Measurements from ENCODE around the gene LTK. TPM values are rescaled to one million over a fixed set of nuclear protein-coding genes. Genes with fewer than 3 reads are reported as not detected.

The LTK gene
- total RNA-seq, 4 donors from 2014 or later, result 0.16 to 0.54 (median 0.19) TPM; not detected in 1

DNA sequence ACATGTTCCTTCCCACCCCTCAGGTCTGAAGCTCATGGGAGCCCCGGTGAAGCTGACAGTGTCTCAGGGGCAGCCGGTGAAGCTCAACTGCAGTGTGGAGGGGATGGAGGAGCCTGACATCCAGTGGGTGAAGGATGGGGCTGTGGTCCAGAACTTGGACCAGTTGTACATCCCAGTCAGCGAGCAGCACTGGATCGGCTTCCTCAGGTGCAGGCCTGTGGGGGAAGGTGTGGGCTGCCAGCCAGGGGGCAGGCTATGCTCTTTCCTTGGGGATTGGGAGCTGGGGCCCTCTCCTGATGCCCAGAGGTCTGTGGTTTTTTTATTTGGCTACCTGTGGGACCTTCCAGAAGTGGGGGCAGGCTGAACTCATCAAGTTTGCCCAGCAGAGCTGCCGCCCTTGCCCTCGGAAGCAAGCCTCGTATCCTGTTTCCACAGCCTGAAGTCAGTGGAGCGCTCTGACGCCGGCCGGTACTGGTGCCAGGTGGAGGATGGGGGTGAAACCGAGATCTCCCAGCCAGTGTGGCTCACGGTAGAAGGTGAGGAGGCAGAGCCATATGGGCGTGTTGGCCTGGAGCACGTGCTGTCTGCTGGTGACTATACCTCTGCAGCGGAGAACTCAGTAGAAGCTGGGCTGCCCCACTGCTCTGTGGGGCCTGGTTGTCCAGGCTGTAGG is 47.6 kb upstream of the LTK start:
- WGBS, 2 donors (ENCODE audit: low coverage in 1 of 2), result no CpG with 5 or more reads among the region's 16 CpGs

DNA sequence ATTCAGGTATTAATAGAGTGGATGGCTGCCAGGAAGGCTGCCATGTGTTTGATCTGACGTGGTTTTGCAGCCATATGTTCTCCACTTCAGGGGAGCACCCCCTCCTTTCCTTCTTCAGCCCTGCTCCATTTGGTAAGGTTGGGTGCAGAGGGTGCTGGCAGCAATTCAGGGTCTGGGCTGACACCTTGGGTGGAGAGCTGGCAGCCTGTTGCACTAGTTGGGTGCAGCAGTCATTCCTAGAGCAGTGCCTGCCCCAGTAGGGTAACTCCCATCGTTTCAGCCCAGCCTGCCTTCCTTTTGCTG is 46.9 kb upstream of the LTK start:
- H3K9me3 ChIP-seq, result no peaks in the 10 kb centered on the region
- H3K4me1 ChIP-seq, result peaks cover 0 to 58% (median 10%) of the 10 kb centered on the region in 3 donors
- peak overlapping the region in 1 of 2 donors; percentile 84 for H3K4me3 ChIP-seq
- no peaks in the 10 kb centered on the region for H3K27me3 ChIP-seq
- TF ChIP-seq, protein P1, sequence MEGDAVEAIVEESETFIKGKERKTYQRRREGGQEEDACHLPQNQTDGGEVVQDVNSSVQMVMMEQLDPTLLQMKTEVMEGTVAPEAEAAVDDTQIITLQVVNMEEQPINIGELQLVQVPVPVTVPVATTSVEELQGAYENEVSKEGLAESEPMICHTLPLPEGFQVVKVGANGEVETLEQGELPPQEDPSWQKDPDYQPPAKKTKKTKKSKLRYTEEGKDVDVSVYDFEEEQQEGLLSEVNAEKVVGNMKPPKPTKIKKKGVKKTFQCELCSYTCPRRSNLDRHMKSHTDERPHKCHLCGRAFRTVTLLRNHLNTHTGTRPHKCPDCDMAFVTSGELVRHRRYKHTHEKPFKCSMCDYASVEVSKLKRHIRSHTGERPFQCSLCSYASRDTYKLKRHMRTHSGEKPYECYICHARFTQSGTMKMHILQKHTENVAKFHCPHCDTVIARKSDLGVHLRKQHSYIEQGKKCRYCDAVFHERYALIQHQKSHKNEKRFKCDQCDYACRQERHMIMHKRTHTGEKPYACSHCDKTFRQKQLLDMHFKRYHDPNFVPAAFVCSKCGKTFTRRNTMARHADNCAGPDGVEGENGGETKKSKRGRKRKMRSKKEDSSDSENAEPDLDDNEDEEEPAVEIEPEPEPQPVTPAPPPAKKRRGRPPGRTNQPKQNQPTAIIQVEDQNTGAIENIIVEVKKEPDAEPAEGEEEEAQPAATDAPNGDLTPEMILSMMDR (IDR thresholded peaks at IDR 0.05), result no peak
- no peak for TF ChIP-seq POLR2A (IDR thresholded peaks at IDR 0.05)
- TF ChIP-seq EP300 (IDR thresholded peaks at IDR 0.05), result no peak
- no peak for TF ChIP-seq POLR2AphosphoS5 (IDR thresholded peaks at IDR 0.05)
- no peak for ATAC-seq
- H3K27ac ChIP-seq, result peak overlapping the region in 1 of 4 donors; percentile 82
- peaks cover 0 to 6% of the 10 kb centered on the region in 2 donors for H3K36me3 ChIP-seq
- 64% methylated on average over 2 of the region's 2 CpGs; no CpG with 5 or more reads in 1 of the 2 donors for WGBS, 2 donors (ENCODE audit: low coverage in 1 of 2)

More for the DNA sequence above, 47.6 kb upstream of the LTK start:
- H3K27ac ChIP-seq, result peak overlapping the region in 3 of 4 donors; percentile 38 to 82 (median 43)
- H3K36me3 ChIP-seq, result peaks cover 0 to 6% of the 10 kb centered on the region in 2 donors
- H3K9me3 ChIP-seq, result no peaks in the 10 kb centered on the region
- TF ChIP-seq POLR2A (IDR thresholded peaks at IDR 0.05) (no peak), EP300 (IDR thresholded peaks at IDR 0.05) (no peak), POLR2AphosphoS5 (IDR thresholded peaks at IDR 0.05) (no peak)
- TF ChIP-seq, protein P1 (IDR thresholded peaks at IDR 0.05), result no peak
- peak overlapping the region in 1 of 2 donors; percentile 33 for H3K4me3 ChIP-seq
- no peak for ATAC-seq
- H3K27me3 ChIP-seq, result no peaks in the 10 kb centered on the region
- peaks cover 0 to 58% (median 10%) of the 10 kb centered on the region in 3 donors for H3K4me1 ChIP-seq

DNA sequence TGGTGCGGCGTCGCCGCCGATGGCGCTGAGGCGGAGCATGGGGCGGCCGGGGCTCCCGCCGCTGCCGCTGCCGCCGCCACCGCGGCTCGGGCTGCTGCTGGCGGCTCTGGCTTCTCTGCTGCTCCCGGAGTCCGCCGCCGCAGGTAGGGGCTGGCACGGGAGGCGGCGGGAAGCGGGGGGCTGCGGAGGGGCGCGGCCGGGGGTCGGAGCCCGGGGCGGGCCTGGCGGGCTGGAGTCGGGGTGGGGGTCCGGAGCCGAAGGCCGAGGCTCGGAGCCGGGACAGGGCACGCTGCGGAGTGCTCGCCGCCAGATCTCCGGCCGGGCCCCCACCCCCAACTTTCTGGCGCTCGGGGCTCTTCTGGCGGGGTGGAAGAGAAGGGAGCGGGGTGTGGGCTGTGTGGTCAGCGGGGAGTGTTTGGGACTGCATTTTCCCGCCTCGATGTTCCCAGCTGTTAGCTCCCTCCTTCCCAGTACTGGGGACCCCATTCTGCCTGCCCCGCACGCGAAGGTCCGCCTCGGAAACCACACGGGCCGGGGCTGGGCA is 45.7 kb upstream of the LTK start:
- TF ChIP-seq POLR2A (IDR thresholded peaks at IDR 0.05) (no peak), EP300 (IDR thresholded peaks at IDR 0.05) (no peak), POLR2AphosphoS5 (IDR thresholded peaks at IDR 0.05) (no peak)
- TF ChIP-seq, protein P1 (IDR thresholded peaks at IDR 0.05), result no peak
- Histone ChIP-seq H3K27me3 (no peaks in the 10 kb centered on the region), H3K27ac (peak overlapping the region in 3 of 4 donors; percentile 68 to 82 (median 77)), H3K4me3 (peak overlapping the region; percentile 49 to 84), H3K4me1 (peaks cover 0 to 54% (median 10%) of the 10 kb centered on the region in 3 donors), H3K9me3 (no peaks in the 10 kb centered on the region), H3K36me3 (peaks cover 0 to 6% of the 10 kb centered on the region in 2 donors)
- peak; percentile 6 for ATAC-seq
- no CpG with 5 or more reads among the region's 60 CpGs for WGBS, 2 donors (ENCODE audit: low coverage in 1 of 2)

DNA sequence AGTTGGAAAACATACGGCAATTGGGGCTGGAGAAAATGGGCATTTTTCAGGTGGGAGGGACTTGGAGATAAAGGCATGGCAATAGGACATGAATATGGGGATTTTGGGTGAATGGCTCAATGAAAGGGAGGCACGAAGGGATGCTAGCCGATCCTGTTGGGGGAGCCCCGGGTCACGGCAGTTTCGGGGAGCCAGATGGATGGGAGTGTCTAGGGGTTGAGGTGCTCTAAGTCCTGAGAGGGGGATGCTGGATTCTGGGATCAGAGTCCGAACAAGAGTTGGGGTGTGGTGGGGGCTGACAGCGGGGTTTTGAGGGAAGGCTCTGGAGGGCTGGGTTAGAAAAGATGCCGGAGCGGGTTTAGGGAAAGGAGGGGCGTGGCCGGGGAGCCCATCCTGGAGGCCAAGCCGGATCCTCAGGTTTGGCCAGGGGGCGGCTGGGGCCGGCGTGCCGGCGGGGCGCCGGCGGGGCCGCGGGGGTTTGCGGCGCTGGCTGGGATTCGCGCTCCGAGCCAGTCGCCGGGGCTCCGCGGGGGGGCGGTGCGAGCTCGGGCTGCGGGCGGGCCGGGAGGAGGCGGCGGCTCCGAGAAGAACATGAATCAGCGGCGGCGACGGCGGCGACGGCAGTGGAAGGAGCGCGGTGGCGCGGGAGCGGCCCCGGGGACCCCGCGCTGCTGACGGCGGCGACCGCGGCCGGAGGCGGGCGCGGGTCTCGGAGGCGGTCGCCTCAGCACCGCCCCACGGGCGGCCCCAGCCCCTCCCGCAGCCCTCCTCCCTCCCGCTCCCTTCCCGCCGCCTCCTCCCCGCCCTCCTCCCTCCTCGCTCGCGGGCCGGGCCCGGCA is 45.0 kb upstream of the LTK start, which contains the start of gene TYRO3:
Gene TYRO3 (plus strand): TSS at position 813 of the 839 bp plus-strand sequence. CDS start 46 bp downstream, outside the sequence.
- peak within 1 kb of the TSS in 3 of 4 donors; percentile 68 to 82 (median 77) for H3K27ac ChIP-seq
- TF ChIP-seq POLR2AphosphoS5 (IDR thresholded peaks at IDR 0.05) (no peak), POLR2A (IDR thresholded peaks at IDR 0.05) (no peak), EP300 (IDR thresholded peaks at IDR 0.05) (no peak)
- TF ChIP-seq, protein P1 (IDR thresholded peaks at IDR 0.05), result no peak
- peaks cover 0 to 5% of the 10 kb centered on the region in 2 donors for H3K36me3 ChIP-seq
- peaks cover 0 to 52% (median 10%) of the 10 kb centered on the region in 3 donors for H3K4me1 ChIP-seq
- ATAC-seq, result peak; percentile 81
- no peaks in the 10 kb centered on the region for H3K9me3 ChIP-seq
- peak within 1 kb of the TSS; percentile 49 to 84 for H3K4me3 ChIP-seq
- 6 to 7% methylated on average over 5 of the region's 81 CpGs for WGBS, 2 donors (ENCODE audit: low coverage in 1 of 2)
- no peaks in the 10 kb centered on the region for H3K27me3 ChIP-seq

All from gastroesophageal sphincter (tissue), 4 donors.